Measurements from ENCODE around the gene UBFD1.
"Not testable (repeated sequence)": the region's sequence is repeated elsewhere in the genome, so short reads cannot be mapped to it uniquely, and the experiment has no call there.

UBFD1 gene

GRCh38 chr16:23527961-23528643 lies 29.4 kb upstream of the UBFD1 start:
- DNase-seq, result no peak

GRCh38 chr16:23528644-23529310 lies 28.8 kb upstream of the UBFD1 start:
- no peak for DNase-seq

- DNase-seq, result no peak
These were observed 27.5 kb upstream of the UBFD1 start for GRCh38 chr16:23530062-23530461.

GRCh38 chr16:23532448-23532847 lies 25.1 kb upstream of the UBFD1 start:
- DNase-seq, result no peak

GRCh38 chr16:23534868-23535860 lies 22.4 kb upstream of the UBFD1 start:
- no peak for DNase-seq

GRCh38 chr16:23535901-23536300 lies 21.6 kb upstream of the UBFD1 start:
- DNase-seq, result no peak

GRCh38 chr16:23537390-23537789 lies 20.1 kb upstream of the UBFD1 start:
- no peak for DNase-seq

- no peak for DNase-seq
These were observed 18.6 kb upstream of the UBFD1 start for GRCh38 chr16:23538919-23539278.

GRCh38 chr16:23539984-23540816 lies 17.3 kb upstream of the UBFD1 start:
- no peak for DNase-seq

GRCh38 chr16:23540817-23541178 lies 16.7 kb upstream of the UBFD1 start:
- DNase-seq, result not testable (repeated sequence)

- no peak for DNase-seq
These were observed 13.1 kb upstream of the UBFD1 start for GRCh38 chr16:23544436-23544835.

GRCh38 chr16:23549938-23550337 lies 7.6 kb upstream of the UBFD1 start:
- no peak for DNase-seq

- no peak for DNase-seq
These were observed 5.4 kb upstream of the UBFD1 start for GRCh38 chr16:23552161-23552560.

- DNase-seq, result no peak
These were observed 3.0 kb upstream of the UBFD1 start for GRCh38 chr16:23554536-23554935.

GRCh38 chr16:23557779-23558702 lies 514 bp downstream of the UBFD1 start:
- DNase-seq, result no peak

- DNase-seq, result no peak
These were observed 4.1 kb downstream of the UBFD1 start for GRCh38 chr16:23561586-23561985.

- DNase-seq, result no peak
These were observed 5.0 kb downstream of the UBFD1 start for GRCh38 chr16:23562505-23562904.

GRCh38 chr16:23563186-23563585 lies 5.7 kb downstream of the UBFD1 start:
- no peak for DNase-seq

- DNase-seq, result no peak
These were observed 7.2 kb downstream of the UBFD1 start for GRCh38 chr16:23564575-23565363.

- DNase-seq, result no peak
These were observed 9.2 kb downstream of the UBFD1 start for GRCh38 chr16:23566724-23567123.

GRCh38 chr16:23567602-23568001 lies 10.1 kb downstream of the UBFD1 start:
- no peak for DNase-seq
